Neural progenitor cell (in vitro differentiated cells): Measurements from ENCODE around the gene TBCK. TPM values are rescaled to one million over a fixed set of nuclear protein-coding genes. Genes with fewer than 3 reads are reported as not detected.

Experiments
- DNase-seq: peaks from one replicate; pipeline ENCODE4 v3.0.0-alpha.2; 2016; ENCODE audit warnings: low spot score
- H2AFZ ChIP-seq: fragments of 200-600 bp; sonication (generic); replicated peaks from 2 replicates; pipeline ENCODE4 v1.6.1; 2016; ENCODE audit warnings: antibody characterized with exemption
- H3F3A ChIP-seq: fragments of 200-600 bp; sonication (generic); 2 replicates; pipeline ENCODE4 v1.6.1; 2016; ENCODE audit warnings: antibody characterized with exemption, low read depth
- H3K27ac ChIP-seq: fragments of 200-600 bp; sonication (generic); 2 replicates; pipeline ENCODE4 v1.5.1; 2016; ENCODE audit warnings: mild to moderate bottlenecking
- H3K27me3 ChIP-seq: fragments of 200-600 bp; sonication (generic); 2 replicates; pipeline ENCODE4 v1.6.1; 2016; ENCODE audit warnings: mild to moderate bottlenecking, moderate library complexity
- H3K36me3 ChIP-seq: fragments of 200-600 bp; sonication (generic); 2 replicates; pipeline ENCODE4 v1.5.1; 2016
- H3K4me1 ChIP-seq: fragments of 200-600 bp; sonication (generic); 2 replicates; pipeline ENCODE4 v1.6.1; 2016; ENCODE audit warnings: mixed run types
- H3K4me2 ChIP-seq: fragments of 200-600 bp; sonication (generic); 2 replicates; pipeline ENCODE4 v1.6.1; 2016
- H3K4me3 ChIP-seq: fragments of 200-600 bp; sonication (generic); 2 replicates; pipeline ENCODE4 v1.5.1; 2016
- H3K79me2 ChIP-seq: fragments of 200-600 bp; sonication (generic); 2 replicates; pipeline ENCODE4 v1.6.1; 2016; ENCODE audit warnings: low read depth
- H3K9ac ChIP-seq: fragments of 200-600 bp; sonication (generic); 2 replicates; pipeline ENCODE4 v1.6.1; 2016
- H3K9me3 ChIP-seq: fragments of 200-600 bp; sonication (generic); 2 replicates; pipeline ENCODE4 v1.5.1; 2016; ENCODE audit warnings: low read depth
- H4K20me1 ChIP-seq: fragments of 200-600 bp; sonication (generic); 2 replicates; pipeline ENCODE4 v1.6.1; 2016; ENCODE audit warnings: low read depth
- H3K27ac Mint-ChIP-seq: 3 replicates; pipeline ENCODE4 v1.8.0; 2021; ENCODE audit warnings: mixed read lengths
- H3K27me3 Mint-ChIP-seq: 2 replicates; pipeline ENCODE4 v1.8.0; 2022; ENCODE audit warnings: low read depth, mild to moderate bottlenecking, inconsistent platforms, moderate library complexity, mixed read lengths; ENCODE audit not compliant: insufficient read depth
- H3K36me3 Mint-ChIP-seq: 3 replicates; pipeline ENCODE4 v1.8.0; 2021; ENCODE audit warnings: mixed read lengths
- H3K4me1 Mint-ChIP-seq: 3 replicates; pipeline ENCODE4 v1.8.0; 2021; ENCODE audit warnings: mixed read lengths
- H3K4me3 Mint-ChIP-seq: 3 replicates; pipeline ENCODE4 v1.8.0; 2021; ENCODE audit warnings: mild to moderate bottlenecking, moderate library complexity, mixed read lengths
- H3K9me3 Mint-ChIP-seq: 3 replicates; pipeline ENCODE4 v1.8.0; 2020; ENCODE audit warnings: mixed read lengths
- CTCF ChIP-seq: fragments of 200-600 bp; sonication (generic); IDR thresholded peaks from 2 replicates; pipeline ENCODE4 v1.5.1; 2017; ENCODE audit warnings: antibody characterized with exemption, mild to moderate bottlenecking
- EZH2 ChIP-seq: fragments of 200-600 bp; sonication (generic); IDR thresholded peaks from 2 replicates; pipeline ENCODE4 v1.6.1; 2017; ENCODE audit warnings: antibody characterized with exemption, mild to moderate bottlenecking, moderate library complexity
- EZH2phosphoT487 ChIP-seq: fragments of 200-600 bp; sonication (generic); IDR thresholded peaks from 2 replicates; pipeline ENCODE4 v1.6.1; 2017; ENCODE audit warnings: antibody characterized with exemption
- total RNA-seq: library from RNA; depleted of rRNA; stranded (reverse); fragments of >200 nt; gene quantifications from 2 replicates; pipeline ENCODE4 v1.2.3, GENCODE V29; 2015; ENCODE audit warnings: low replicate concordance

The TBCK gene
- total RNA-seq, 1 donor from 2014 or later = 69.8 TPM

GRCh38 chr4:106162278-106162677 lies 153.7 kb downstream of the TBCK start:
- Mint-ChIP-seq H3K27ac (no peak overlapping the region), H3K4me1 (no peaks in the 10 kb centered on the region), H3K9me3 (peaks cover 7% of the 10 kb centered on the region), H3K4me3 (no peak overlapping the region), H3K36me3 (peaks cover 21% of the 10 kb centered on the region), H3K27me3 (no peaks in the 10 kb centered on the region)
- no peak overlapping the region for H3K9ac ChIP-seq
- H3K36me3 ChIP-seq = no peaks in the 10 kb centered on the region
- no peaks in the 10 kb centered on the region for H4K20me1 ChIP-seq
- no peak overlapping the region for H3K4me2 ChIP-seq
- no peaks in the 10 kb centered on the region for H3K79me2 ChIP-seq
- no peaks in the 10 kb centered on the region for H3F3A ChIP-seq
- no peaks in the 10 kb centered on the region for H3K9me3 ChIP-seq
- no peak overlapping the region for H2AFZ ChIP-seq
- no peak overlapping the region for H3K27ac ChIP-seq
- no peaks in the 10 kb centered on the region for H3K4me1 ChIP-seq
- H3K4me3 ChIP-seq = no peak overlapping the region
- TF ChIP-seq EZH2 (no peak), EZH2phosphoT487 (no peak), CTCF (no peak)
- no peak for DNase-seq
- no peaks in the 10 kb centered on the region for H3K27me3 ChIP-seq

- no peak overlapping the region for H2AFZ ChIP-seq
- peaks cover 26% of the 10 kb centered on the region for H3K36me3 Mint-ChIP-seq
- no peaks in the 10 kb centered on the region for H3F3A ChIP-seq
- no peak overlapping the region for H3K4me3 Mint-ChIP-seq
- no peaks in the 10 kb centered on the region for H3K4me1 ChIP-seq
- TF ChIP-seq CTCF (no peak), EZH2 (no peak), EZH2phosphoT487 (no peak)
- no peaks in the 10 kb centered on the region for H3K36me3 ChIP-seq
- no peak for DNase-seq
- no peaks in the 10 kb centered on the region for H3K79me2 ChIP-seq
- H3K27ac Mint-ChIP-seq = no peak overlapping the region
- H3K9me3 Mint-ChIP-seq = peaks cover 7% of the 10 kb centered on the region
- no peak overlapping the region for H3K27ac ChIP-seq
- H3K27me3 ChIP-seq = no peaks in the 10 kb centered on the region
- no peak overlapping the region for H3K4me2 ChIP-seq
- H3K27me3 Mint-ChIP-seq = peaks cover 2% of the 10 kb centered on the region
- no peak overlapping the region for H3K4me3 ChIP-seq
- H3K9me3 ChIP-seq = no peaks in the 10 kb centered on the region
- H3K4me1 Mint-ChIP-seq = no peaks in the 10 kb centered on the region
- H4K20me1 ChIP-seq = no peaks in the 10 kb centered on the region
- H3K9ac ChIP-seq = no peak overlapping the region
Observed at GRCh38 chr4:106160560-106160959, 155.4 kb downstream of the TBCK start.

- Histone ChIP-seq H3K4me2 (no peak overlapping the region), H3K27ac (no peak overlapping the region), H3F3A (no peaks in the 10 kb centered on the region), H2AFZ (no peak overlapping the region), H3K9ac (no peak overlapping the region), H3K4me1 (peaks cover 6% of the 10 kb centered on the region), H3K9me3 (no peaks in the 10 kb centered on the region), H3K27me3 (no peaks in the 10 kb centered on the region), H3K4me3 (no peak overlapping the region), H3K36me3 (no peaks in the 10 kb centered on the region), H3K79me2 (no peaks in the 10 kb centered on the region), H4K20me1 (no peaks in the 10 kb centered on the region)
- no peak overlapping the region for H3K4me3 Mint-ChIP-seq
- peaks cover 9% of the 10 kb centered on the region for H3K4me1 Mint-ChIP-seq
- H3K36me3 Mint-ChIP-seq = peaks cover 20% of the 10 kb centered on the region
- no peak for DNase-seq
- TF ChIP-seq CTCF (no peak), EZH2 (no peak), EZH2phosphoT487 (no peak)
- no peak overlapping the region for H3K27ac Mint-ChIP-seq
- peaks cover 5% of the 10 kb centered on the region for H3K9me3 Mint-ChIP-seq
- H3K27me3 Mint-ChIP-seq = no peaks in the 10 kb centered on the region
Observed at GRCh38 chr4:106149911-106150310, 166.1 kb downstream of the TBCK start.

GRCh38 chr4:106149026-106149425 lies 167.0 kb downstream of the TBCK start:
- peaks cover 5% of the 10 kb centered on the region for H3K9me3 Mint-ChIP-seq
- Histone ChIP-seq H3K36me3 (no peaks in the 10 kb centered on the region), H3K4me2 (no peak overlapping the region), H3F3A (no peaks in the 10 kb centered on the region), H3K27ac (no peak overlapping the region), H3K4me1 (peaks cover 6% of the 10 kb centered on the region), H3K4me3 (no peak overlapping the region), H3K79me2 (no peaks in the 10 kb centered on the region), H2AFZ (no peak overlapping the region), H4K20me1 (no peaks in the 10 kb centered on the region), H3K27me3 (no peaks in the 10 kb centered on the region), H3K9ac (no peak overlapping the region), H3K9me3 (no peaks in the 10 kb centered on the region)
- peaks cover 9% of the 10 kb centered on the region for H3K4me1 Mint-ChIP-seq
- no peaks in the 10 kb centered on the region for H3K27me3 Mint-ChIP-seq
- TF ChIP-seq EZH2 (no peak), CTCF (no peak), EZH2phosphoT487 (no peak)
- H3K27ac Mint-ChIP-seq = no peak overlapping the region
- H3K36me3 Mint-ChIP-seq = peaks cover 18% of the 10 kb centered on the region
- H3K4me3 Mint-ChIP-seq = no peak overlapping the region
- no peak for DNase-seq
